Ovary (tissue), 9 donors: ENCODE data around the gene BIN2. TPM values are rescaled to one million over a fixed set of nuclear protein-coding genes. Genes with fewer than 3 reads are reported as not detected.

Source experiments
- DNase-seq, 5 donors: peaks; one replicate each; pipeline ENCODE4 v3.0.0-alpha.2; 2019 to 2020
- H3K27ac ChIP-seq, 2 donors: fragments of 200-600 bp; one replicate each; pipeline versions ENCODE4 v1.5.1 to v1.8.0; 2019 to 2022
- H3K27me3 ChIP-seq: fragments of 200-600 bp; one replicate; pipeline ENCODE4 v1.8.0; 2022
- H3K36me3 ChIP-seq: fragments of 200-600 bp; sonication (generic); one replicate; pipeline ENCODE4 v1.5.1; 2019
- H3K4me1 ChIP-seq: one replicate; pipeline ENCODE4 v1.8.1; 2013; ENCODE audit warnings: mild to moderate bottlenecking, moderate library complexity; ENCODE audit not compliant: insufficient read depth
- H3K4me3 ChIP-seq: fragments of 200-600 bp; sonication (generic); one replicate; pipeline ENCODE4 v1.5.1; 2017
- H3K9me3 ChIP-seq, 2 donors: fragments of 200-600 bp in 1 of 2; sonication (generic) in 1 of 2; one replicate each; pipeline versions ENCODE4 v1.5.1 to v1.8.1; 2013 to 2019; ENCODE audit warnings: mild to moderate bottlenecking in 1 of 2, moderate library complexity in 1 of 2
- EP300 ChIP-seq: sonication (generic); formaldehyde crosslinking; IDR thresholded peaks from one replicate; pipeline ENCODE4 v1.6.1; 2017; ENCODE audit warnings: antibody characterized with exemption
- POLR2A ChIP-seq: fragments of 450-650 bp; IDR thresholded peaks from one replicate; pipeline ENCODE4 v1.6.1; 2017; ENCODE audit warnings: antibody characterized with exemption, mild to moderate bottlenecking, moderate library complexity
- WGBS, 3 donors: extraction: QIAGEN DNeasy Blood & Tissue Kit in 1 of 3; methylation state at CpG; one replicate each; pipeline versions ENCODE4 v1.1.5 to v1.1.7; 2013 to 2017; 5-methylcytosine and 5-hydroxymethylcytosine counted together
- intact Hi-C, 4 donors: fragments of 100-400 bp; cut with DNase I; formaldehyde crosslinking; loops; one replicate each; pipeline versions ENCODE4 v1.11.0 to v1.15.1; 2022 to 2023
- polyA plus RNA-seq, 2 donors: library from polyadenylated mRNA; stranded (reverse); fragments of 200-250 nt in 1 of 2; fragments of 350-450 nt in 1 of 2; fragmentation: Illumina TruSeq in 1 of 2; extraction: RNeasy Lipid Tissue Mini Kit (QIAGEN cat#74804) in 1 of 2; gene quantifications; one replicate each; pipeline ENCODE4 v1.2.3, GENCODE V29; 2013 to 2014
- total RNA-seq, 7 donors: library from RNA; depleted of rRNA in 2 of 7; stranded (reverse); fragments of >200 nt in 2 of 7; fragmentation: NEBNext Ultra II Directional in 3 of 7; extraction: Animal tissue kit (Norgen Biotek cat#: 25700) in 3 of 7; gene quantifications; one replicate each; pipeline versions ENCODE4 v1.1.0 to v1.2.4, GENCODE V29; 2016 to 2023
- TF ChIP-seq, protein P1 (sequence below), 3 donors: fragments of 450-650 bp in 2 of 3; fragments of 200-600 bp in 1 of 3; IDR thresholded peaks; one replicate each; pipeline versions ENCODE4 v1.5.1 to v1.8.0; 2016 to 2022; ENCODE audit warnings: antibody characterized with exemption in 3 of 3, mild to moderate bottlenecking in 1 of 3
- donor health status: DM: no; HTN: no; CAD: no; lungs with moderate emphysema.
- donor health status: DM: no; HTN: no; CAD: no.
- donor health status: Bipolar disorder and iron deficiency.
- donor health status: DM: yes; HTN: yes; CAD: no.
- donor health status: DM: no; HTN: no; CAD: no.
- donor health status: DM: yes; HTN: yes; CAD: no.

BIN2 gene
- total and polyA plus RNA-seq, 9 donors, result 1.1 to 7.6 (median 1.5) TPM

- no peak for DNase-seq
- H3K27ac ChIP-seq, result no peak overlapping the region
- 79 to 91% (median 88%) methylated on average over 5 of the region's 5 CpGs for WGBS, 3 donors
- no peaks in the 10 kb centered on the region for H3K9me3 ChIP-seq
- H3K27me3 ChIP-seq, result no peaks in the 10 kb centered on the region
- TF ChIP-seq POLR2A (no peak), EP300 (no peak)
- TF ChIP-seq, protein P1, sequence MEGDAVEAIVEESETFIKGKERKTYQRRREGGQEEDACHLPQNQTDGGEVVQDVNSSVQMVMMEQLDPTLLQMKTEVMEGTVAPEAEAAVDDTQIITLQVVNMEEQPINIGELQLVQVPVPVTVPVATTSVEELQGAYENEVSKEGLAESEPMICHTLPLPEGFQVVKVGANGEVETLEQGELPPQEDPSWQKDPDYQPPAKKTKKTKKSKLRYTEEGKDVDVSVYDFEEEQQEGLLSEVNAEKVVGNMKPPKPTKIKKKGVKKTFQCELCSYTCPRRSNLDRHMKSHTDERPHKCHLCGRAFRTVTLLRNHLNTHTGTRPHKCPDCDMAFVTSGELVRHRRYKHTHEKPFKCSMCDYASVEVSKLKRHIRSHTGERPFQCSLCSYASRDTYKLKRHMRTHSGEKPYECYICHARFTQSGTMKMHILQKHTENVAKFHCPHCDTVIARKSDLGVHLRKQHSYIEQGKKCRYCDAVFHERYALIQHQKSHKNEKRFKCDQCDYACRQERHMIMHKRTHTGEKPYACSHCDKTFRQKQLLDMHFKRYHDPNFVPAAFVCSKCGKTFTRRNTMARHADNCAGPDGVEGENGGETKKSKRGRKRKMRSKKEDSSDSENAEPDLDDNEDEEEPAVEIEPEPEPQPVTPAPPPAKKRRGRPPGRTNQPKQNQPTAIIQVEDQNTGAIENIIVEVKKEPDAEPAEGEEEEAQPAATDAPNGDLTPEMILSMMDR (IDR thresholded peaks at IDR 0.05), result no peak
- H3K4me3 ChIP-seq, result no peak overlapping the region
- intact Hi-C loops, result no loop called here
- H3K4me1 ChIP-seq, result no peaks in the 10 kb centered on the region
- H3K36me3 ChIP-seq, result no peaks in the 10 kb centered on the region
Measured at GRCh38 chr12:51322452-51322851, 1.5 kb downstream of the BIN2 start.

DNA sequence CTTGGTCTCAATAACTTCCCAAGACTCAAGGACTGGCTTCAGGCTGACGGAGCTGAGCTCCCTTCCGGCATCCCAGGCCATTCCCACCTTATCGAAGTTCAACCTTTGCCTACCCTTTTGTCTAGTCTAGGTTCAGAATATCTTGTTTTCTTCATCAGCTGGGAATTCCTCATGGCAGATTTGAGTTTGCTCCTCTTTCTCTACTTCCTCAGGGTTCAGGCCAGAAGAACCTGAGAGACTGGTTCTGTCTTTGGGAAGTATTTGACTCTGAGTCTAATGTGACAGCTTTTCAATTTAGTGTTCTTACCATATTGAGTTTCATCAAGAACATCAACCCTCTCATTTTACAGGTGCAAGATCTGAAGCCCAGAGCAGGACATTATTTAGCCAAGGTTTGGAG is 2.1 kb downstream of the BIN2 start:
- no peaks in the 10 kb centered on the region for H3K27me3 ChIP-seq
- H3K4me3 ChIP-seq, result no peak overlapping the region
- H3K36me3 ChIP-seq, result no peaks in the 10 kb centered on the region
- 82 to 93% (median 91%) methylated on average over 3 of the region's 3 CpGs for WGBS, 3 donors
- no peaks in the 10 kb centered on the region for H3K4me1 ChIP-seq
- no peaks in the 10 kb centered on the region for H3K9me3 ChIP-seq
- intact Hi-C loops, result no loop called here
- DNase-seq, result no peak
- TF ChIP-seq, protein P1 (IDR thresholded peaks at IDR 0.05), result no peak
- TF ChIP-seq EP300 (no peak), POLR2A (no peak)
- no peak overlapping the region for H3K27ac ChIP-seq

DNA sequence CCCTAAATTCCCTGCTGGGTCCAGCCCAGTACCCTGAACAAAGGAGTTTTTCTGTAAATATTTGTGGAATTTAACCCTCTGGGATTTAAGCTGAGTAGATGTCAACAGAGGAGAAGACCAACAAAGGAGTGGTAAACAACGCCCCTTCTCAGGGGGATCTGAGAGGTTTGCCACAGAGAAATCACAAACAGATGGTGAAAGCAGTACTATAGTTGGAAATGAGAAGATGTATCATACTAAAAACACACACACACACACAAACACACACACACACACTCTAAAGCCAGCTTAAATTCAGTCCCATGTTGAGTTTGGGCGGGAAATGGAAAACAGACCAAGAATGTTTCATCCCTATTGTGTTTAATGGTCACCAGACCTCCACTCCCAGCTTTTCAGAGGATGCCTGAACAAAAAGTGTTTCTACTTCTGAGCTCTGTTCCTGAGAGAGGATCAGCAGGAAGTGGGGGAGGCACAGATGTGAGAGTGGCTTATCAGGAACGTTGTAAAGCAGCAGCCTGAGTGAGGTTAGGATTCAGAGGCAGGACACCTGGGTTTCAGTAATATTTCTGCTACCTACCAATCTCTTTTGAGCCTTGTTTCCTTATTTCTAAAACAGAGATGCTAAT is 3.2 kb downstream of the BIN2 start:
- no peaks in the 10 kb centered on the region for H3K36me3 ChIP-seq
- no peak for DNase-seq
- H3K27me3 ChIP-seq, result no peaks in the 10 kb centered on the region
- no peak overlapping the region for H3K27ac ChIP-seq
- no peaks in the 10 kb centered on the region for H3K4me1 ChIP-seq
- H3K4me3 ChIP-seq, result no peak overlapping the region
- intact Hi-C loops, result no loop called here
- WGBS, 3 donors, result 13 to 15% (median 13%) methylated on average over 3 of the region's 3 CpGs
- TF ChIP-seq EP300 (no peak), POLR2A (no peak)
- TF ChIP-seq, protein P1 (IDR thresholded peaks at IDR 0.05), result no peak
- no peaks in the 10 kb centered on the region for H3K9me3 ChIP-seq

DNA sequence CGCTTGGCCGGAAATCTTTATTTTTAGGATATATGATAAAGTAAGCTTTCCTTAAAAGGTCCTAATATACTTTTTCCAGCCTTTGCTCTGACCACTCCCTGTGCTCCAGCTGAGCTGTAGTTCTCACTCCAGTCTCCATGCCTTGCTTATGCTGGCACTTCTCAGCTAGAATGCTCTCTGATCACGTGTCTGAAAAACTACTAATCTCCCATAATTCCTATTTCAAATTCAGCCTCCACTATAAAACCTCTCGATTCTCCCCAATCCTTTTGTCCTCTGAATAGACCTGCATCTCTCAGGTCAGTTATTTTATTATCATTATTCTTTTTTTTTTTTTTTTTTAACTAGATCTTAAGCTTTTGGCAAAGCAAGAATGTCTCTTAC is 3.7 kb downstream of the BIN2 start:
- no peaks in the 10 kb centered on the region for H3K27me3 ChIP-seq
- no peak overlapping the region for H3K27ac ChIP-seq
- WGBS, 3 donors, result 67 to 73% (median 70%) methylated on average over 4 of the region's 4 CpGs
- no peaks in the 10 kb centered on the region for H3K4me1 ChIP-seq
- no peak overlapping the region for H3K4me3 ChIP-seq
- TF ChIP-seq, protein P1 (IDR thresholded peaks at IDR 0.05), result no peak
- no peak for DNase-seq
- H3K9me3 ChIP-seq, result no peaks in the 10 kb centered on the region
- intact Hi-C loops, result no loop called here
- no peaks in the 10 kb centered on the region for H3K36me3 ChIP-seq
